Natural killer cell (primary cell): ENCODE results near the gene ZNF205. TPM values are rescaled to one million over a fixed set of nuclear protein-coding genes. Genes with fewer than 3 reads are reported as not detected.

Source experiments
- ATAC-seq, 3 donors: fragments of 150-1000 bp in 2 of 3; fragments of 200-7000 bp in 1 of 3; cut with Tn5 transposase; 1 replicate in 1 of 3; 2 replicates in 2 of 3; pipeline ENCODE4 v1.10.0; 2021; ENCODE audit warnings: mild to moderate bottlenecking in 2 of 3, moderate library complexity in 2 of 3
- DNase-seq, 2 donors: peaks; one replicate each; pipeline versions ENCODE4 v3.0.0 to v3.0.0-alpha.2; 2013 to 2021; ENCODE audit warnings: mixed read lengths in 1 of 2
- H3K27ac ChIP-seq: one replicate; pipeline ENCODE4 v1.5.1; 2013; ENCODE audit warnings: mild to moderate bottlenecking, low read length
- H3K27me3 ChIP-seq: one replicate; pipeline ENCODE4 v1.6.1; 2013; ENCODE audit warnings: low read length; ENCODE audit not compliant: control insufficient read depth, insufficient read depth
- H3K36me3 ChIP-seq: one replicate; pipeline ENCODE4 v1.6.1; 2013; ENCODE audit warnings: low read length; ENCODE audit not compliant: control insufficient read depth, insufficient read depth
- H3K4me1 ChIP-seq: one replicate; pipeline ENCODE4 v1.6.1; 2013; ENCODE audit warnings: low read length; ENCODE audit not compliant: control insufficient read depth, insufficient read depth
- H3K4me3 ChIP-seq: one replicate; pipeline ENCODE4 v1.5.1; 2013; ENCODE audit warnings: low read length
- H3K9me3 ChIP-seq: one replicate; pipeline ENCODE4 v1.6.1; 2013; ENCODE audit warnings: low read length; ENCODE audit not compliant: control insufficient read depth, insufficient read depth
- H3K27ac Mint-ChIP-seq, 2 donors: one replicate each; pipeline ENCODE4 v1.8.0; 2022; ENCODE audit warnings: mild to moderate bottlenecking in 2 of 2, mixed read lengths in 2 of 2, moderate library complexity in 1 of 2
- H3K27me3 Mint-ChIP-seq, 2 donors: one replicate each; pipeline ENCODE4 v1.8.0; 2022; ENCODE audit warnings: low read depth in 2 of 2, mixed read lengths in 2 of 2
- H3K36me3 Mint-ChIP-seq: one replicate; pipeline ENCODE4 v1.8.0; 2022; ENCODE audit warnings: mixed read lengths
- H3K4me1 Mint-ChIP-seq, 2 donors: one replicate each; pipeline ENCODE4 v1.8.0; 2022; ENCODE audit warnings: mixed read lengths in 2 of 2
- H3K4me3 Mint-ChIP-seq: one replicate; pipeline ENCODE4 v1.8.0; 2022; ENCODE audit warnings: mild to moderate bottlenecking, moderate library complexity, mixed read lengths
- H3K9me3 Mint-ChIP-seq, 2 donors: one replicate each; pipeline ENCODE4 v1.8.0; 2022; ENCODE audit warnings: mixed read lengths in 2 of 2
- CTCF ChIP-seq: fragments of 200-600 bp; IDR thresholded peaks from one replicate; pipeline ENCODE4 v1.8.0; 2022; ENCODE audit warnings: antibody characterized with exemption
- WGBS: methylation state at CpG from one replicate; pipeline ENCODE4 v1.1.7; 2013; ENCODE audit warnings: missing lambda C conversion rate; ENCODE audit not compliant: insufficient coverage; 5-methylcytosine and 5-hydroxymethylcytosine counted together
- intact Hi-C: fragments of 100-400 bp; cut with micrococcal nuclease; formaldehyde crosslinking; loops from one replicate; pipeline ENCODE4 v1.14.2; 2022
- total RNA-seq, 4 donors: library from RNA; stranded (reverse); fragments of 120-200 nt in 1 of 4; gene quantifications; one replicate each; pipeline versions ENCODE4 v1.2.3 to v1.2.4, GENCODE V29; 2013 to 2022

Gene ZNF205
- total RNA-seq, 3 donors from 2014 or later (not counting 1 experiment from before 2014, with no cell fraction given), result 0.16 TPM; not detected in 2

DNA sequence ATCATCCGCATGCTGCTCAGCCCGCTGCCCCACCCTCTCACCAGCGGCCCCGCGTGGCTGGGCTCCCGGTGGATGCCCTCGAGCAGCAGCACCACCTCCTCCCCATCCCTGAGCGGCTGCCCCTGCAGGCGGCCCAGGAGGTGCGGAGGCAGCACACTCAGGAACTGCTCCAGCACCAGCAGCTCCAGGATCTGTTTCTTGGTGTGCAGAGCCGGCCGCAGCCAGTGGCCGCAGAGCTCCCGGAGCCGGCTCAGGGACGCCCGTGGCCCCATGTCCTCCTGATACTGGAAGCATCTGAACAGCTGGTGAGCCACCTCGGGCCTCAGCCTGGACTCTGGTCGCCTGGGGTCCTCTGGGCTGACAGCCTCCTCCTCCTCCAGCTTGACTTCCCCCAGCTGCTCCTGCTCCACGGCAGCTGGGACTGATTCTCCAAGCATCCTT is 19.9 kb upstream of the ZNF205 start:
- no peak for DNase-seq
- Mint-ChIP-seq H3K27ac (no peak overlapping the region), H3K4me3 (no peak overlapping the region), H3K27me3 (no peaks in the 10 kb centered on the region), H3K4me1 (peaks cover 19 to 31% of the 10 kb centered on the region in 2 donors), H3K9me3 (no peaks in the 10 kb centered on the region), H3K36me3 (no peaks in the 10 kb centered on the region)
- H3K36me3 ChIP-seq, result no peaks in the 10 kb centered on the region
- H3K9me3 ChIP-seq, result no peaks in the 10 kb centered on the region
- 94% methylated on average over 20 of the region's 20 CpGs for WGBS
- ATAC-seq, result no peak
- intact Hi-C loops, result no loop called here
- H3K4me3 ChIP-seq, result no peak overlapping the region
- no peak for TF ChIP-seq CTCF
- peaks cover 36% of the 10 kb centered on the region for H3K4me1 ChIP-seq
- H3K27ac ChIP-seq, result no peak overlapping the region
- H3K27me3 ChIP-seq, result no peaks in the 10 kb centered on the region

DNA sequence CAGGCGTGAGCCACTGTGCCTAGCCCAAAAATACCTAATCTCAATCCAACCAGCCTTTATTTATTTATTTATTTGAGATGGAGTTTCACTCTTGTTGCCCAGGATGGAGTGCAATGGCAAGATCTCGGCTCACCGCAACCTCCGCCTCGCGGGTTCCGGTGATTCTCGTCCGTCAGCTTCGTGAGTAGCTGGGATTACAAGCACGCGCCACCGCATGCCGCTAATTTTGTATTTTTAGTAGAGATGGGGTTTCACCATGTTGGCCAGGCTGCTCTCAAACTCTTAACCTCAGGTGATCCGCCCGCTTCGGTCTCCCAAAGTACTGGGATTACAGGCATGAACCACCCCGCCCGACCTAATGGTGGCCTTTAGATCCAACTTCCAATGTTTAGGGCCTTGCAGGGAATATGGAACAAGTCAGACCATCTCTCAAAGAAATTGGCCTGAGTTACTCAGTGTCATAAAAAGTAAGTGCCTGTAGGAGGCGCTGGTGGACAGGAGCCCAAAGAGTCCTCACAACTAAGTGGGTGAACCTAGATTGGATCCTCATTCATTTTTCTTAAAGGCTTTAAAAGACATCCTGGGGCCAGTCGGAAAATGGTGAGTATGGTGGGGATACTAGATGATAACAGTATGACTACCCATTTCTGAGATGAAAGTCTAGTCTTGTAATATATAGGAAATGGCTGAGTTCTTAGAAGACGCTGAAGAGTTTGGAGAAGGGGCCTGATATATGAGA is 17.9 kb upstream of the ZNF205 start:
- no peaks in the 10 kb centered on the region for H3K9me3 Mint-ChIP-seq
- intact Hi-C loops, result loop anchor here (2.0 to 5.0 kb wide), 2 partner anchors 37 to 72 kb away; no protein-coding TSS in a partner anchor
- H3K4me3 Mint-ChIP-seq, result peak overlapping the region; percentile 21
- no peaks in the 10 kb centered on the region for H3K27me3 Mint-ChIP-seq
- H3K27me3 ChIP-seq, result no peaks in the 10 kb centered on the region
- no peaks in the 10 kb centered on the region for H3K36me3 Mint-ChIP-seq
- no peaks in the 10 kb centered on the region for H3K9me3 ChIP-seq
- H3K4me3 ChIP-seq, result no peak overlapping the region
- no peaks in the 10 kb centered on the region for H3K36me3 ChIP-seq
- H3K27ac Mint-ChIP-seq, result peak overlapping the region; percentile 53 to 63
- H3K4me1 Mint-ChIP-seq, result peaks cover 11 to 24% of the 10 kb centered on the region in 2 donors
- DNase-seq, result peak in 1 of 2 donors; percentile 84
- WGBS, result 92% methylated on average over 21 of the region's 22 CpGs
- ATAC-seq, result peak; percentile 44 to 62 (median 44)
- no peak overlapping the region for H3K27ac ChIP-seq
- H3K4me1 ChIP-seq, result peaks cover 24% of the 10 kb centered on the region
- TF ChIP-seq CTCF, result peak; percentile 63

DNA sequence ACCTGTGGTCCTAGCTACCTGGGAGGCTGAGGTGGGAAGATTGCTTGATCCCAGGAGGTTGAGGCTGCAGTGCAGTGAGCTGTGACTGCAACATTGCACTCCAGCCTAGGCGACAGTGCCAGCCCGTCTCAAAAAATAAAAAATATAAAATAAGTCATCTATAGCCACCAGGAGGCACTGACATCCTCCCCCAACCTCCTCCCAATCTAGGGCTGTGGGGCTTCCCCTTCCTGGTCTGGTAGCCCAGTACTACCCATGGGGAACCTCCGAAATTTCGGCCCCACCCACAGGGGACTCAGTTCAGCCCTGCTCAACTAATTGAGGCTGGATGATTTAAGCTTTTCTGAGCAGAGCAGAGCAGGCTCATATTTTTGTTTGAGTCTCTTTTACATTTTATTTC is 16.5 kb upstream of the ZNF205 start:
- peaks cover 15 to 34% of the 10 kb centered on the region in 2 donors for H3K4me1 Mint-ChIP-seq
- H3K4me3 Mint-ChIP-seq, result peak overlapping the region; percentile 6

More for the DNA sequence above, 16.5 kb upstream of the ZNF205 start:
- ATAC-seq (peak; percentile 73 to 80 (median 75)), DNase-seq (peak; percentile 40 to 86)
- TF ChIP-seq CTCF, result peak; percentile 42
- no peaks in the 10 kb centered on the region for H3K27me3 Mint-ChIP-seq
- H3K9me3 Mint-ChIP-seq, result no peaks in the 10 kb centered on the region
- no peaks in the 10 kb centered on the region for H3K9me3 ChIP-seq
- no peaks in the 10 kb centered on the region for H3K36me3 Mint-ChIP-seq
- peak overlapping the region; percentile 61 for H3K27ac ChIP-seq
- H3K27me3 ChIP-seq, result no peaks in the 10 kb centered on the region
- 2% methylated on average over 4 of the region's 4 CpGs for WGBS
- intact Hi-C loops, result loop anchor here (1.0 to 5.0 kb wide), 3 partner anchors 33 to 71 kb away; no protein-coding TSS in a partner anchor
- H3K4me1 ChIP-seq, result peaks cover 38% of the 10 kb centered on the region
- no peak overlapping the region for H3K4me3 ChIP-seq
- peak overlapping the region; percentile 43 to 65 for H3K27ac Mint-ChIP-seq
- no peaks in the 10 kb centered on the region for H3K36me3 ChIP-seq
